ENCODE results near the gene GPN2. TPM values are rescaled to one million over a fixed set of nuclear protein-coding genes. Genes with fewer than 3 reads are reported as not detected.

The GPN2 gene
- total RNA-seq, 1 donor from 2014 or later, result 9.5 TPM

GRCh38 chr1:26828411-26828991 lies 61.6 kb downstream of the GPN2 start:
- TF ChIP-seq CTCF (IDR thresholded peaks at IDR 0.05; ENCODE audit: insufficient read depth, low read length, poor library complexity, severe bottlenecking), result no peak
- H3K27me3 ChIP-seq (ENCODE audit: control insufficient read depth, insufficient read depth, low read length), result no peaks in the 10 kb centered on the region
- H3K4me3 ChIP-seq (ENCODE audit: low read depth, low read length), result no peak overlapping the region
- no peak for DNase-seq (ENCODE audit: low read depth)
- H3K36me3 ChIP-seq (ENCODE audit: control insufficient read depth, insufficient read depth, low read length), result no peaks in the 10 kb centered on the region

- Histone ChIP-seq H3K36me3 (ENCODE audit: control insufficient read depth, insufficient read depth, low read length) (no peaks in the 10 kb centered on the region), H3K4me3 (ENCODE audit: low read depth, low read length) (peak overlapping the region; percentile 79), H3K27me3 (ENCODE audit: control insufficient read depth, insufficient read depth, low read length) (no peaks in the 10 kb centered on the region)
- TF ChIP-seq CTCF (IDR thresholded peaks at IDR 0.05; ENCODE audit: insufficient read depth, low read length, poor library complexity, severe bottlenecking), result no peak
- DNase-seq (ENCODE audit: low read depth), result no peak
Observed at GRCh38 chr1:26827663-26828062, 62.4 kb downstream of the GPN2 start.

- no peak for TF ChIP-seq CTCF (IDR thresholded peaks at IDR 0.05; ENCODE audit: insufficient read depth, low read length, poor library complexity, severe bottlenecking)
- Histone ChIP-seq H3K27me3 (ENCODE audit: control insufficient read depth, insufficient read depth, low read length) (no peaks in the 10 kb centered on the region), H3K36me3 (ENCODE audit: control insufficient read depth, insufficient read depth, low read length) (no peaks in the 10 kb centered on the region), H3K4me3 (ENCODE audit: low read depth, low read length) (peak overlapping the region; percentile 79)
- DNase-seq (ENCODE audit: low read depth), result no peak
Observed at GRCh38 chr1:26827106-26827604, 62.9 kb downstream of the GPN2 start.

GRCh38 chr1:26826261-26827105 lies 63.6 kb downstream of the GPN2 start, which contains the start of gene ZDHHC18:
ZDHHC18 (plus strand) TSS chr1:26826688; CDS start chr1:26826805, 117 bp downstream.
- H3K4me3 ChIP-seq (ENCODE audit: low read depth, low read length), result peak within 1 kb of the TSS; percentile 79
- no peak for DNase-seq (ENCODE audit: low read depth)
- no peaks in the 10 kb centered on the region for H3K36me3 ChIP-seq (ENCODE audit: control insufficient read depth, insufficient read depth, low read length)
- H3K27me3 ChIP-seq (ENCODE audit: control insufficient read depth, insufficient read depth, low read length), result no peaks in the 10 kb centered on the region
- no peak for TF ChIP-seq CTCF (IDR thresholded peaks at IDR 0.05; ENCODE audit: insufficient read depth, low read length, poor library complexity, severe bottlenecking)

Other genes with a start within 250 kb of the GPN2 start
- gene ARID1A, start 194.3 kb downstream of the GPN2 start, total RNA-seq, result 43.7 and 63.1 TPM in 2 replicates
- gene PIGV, start 102.3 kb downstream of the GPN2 start, total RNA-seq, result 8.5 and 11.5 TPM in 2 replicates
- gene ZDHHC18, start 63.6 kb downstream of the GPN2 start, total RNA-seq, result 24.2 and 27.0 TPM in 2 replicates
- 85.8 and 89.0 TPM in 2 replicates for gene SFN, start 27.1 kb downstream of the GPN2 start, total RNA-seq
- gene GPATCH3, start 10.2 kb upstream of the GPN2 start, total RNA-seq, result 12.1 and 16.2 TPM in 2 replicates
- gene NR0B2, start 23.7 kb upstream of the GPN2 start, total RNA-seq, result not detected in 2 replicates
- gene NUDC, start 31.5 kb upstream of the GPN2 start, total RNA-seq, result 102 and 123 TPM in 2 replicates
- gene KDF1, start 70.2 kb upstream of the GPN2 start, total RNA-seq, result 10.3 and 11.0 TPM in 2 replicates
- 78.0 and 127 TPM in 2 replicates for gene TRNP1, start 103.4 kb upstream of the GPN2 start, total RNA-seq
- 1.9 and 2.2 TPM in 2 replicates for gene TENT5B, start 122.6 kb upstream of the GPN2 start, total RNA-seq

Measured in kidney epithelial cell (primary cell).